GM23338 (cell line): ENCODE measurements around the gene FIG4.

ENCODE experiments used
- CREB1 ChIP-seq: fragments of 250-450 bp; sonication (Bioruptor Pico); IDR thresholded peaks from 2 replicates; pipeline ENCODE4 v1.5.0; 2020; ENCODE audit warnings: low read depth, mild to moderate bottlenecking, moderate library complexity
- CTCF ChIP-seq, 2 experiments: fragments of 200-600 bp in 1 of 2; sonication (generic) in 1 of 2; conservative IDR thresholded peaks; 2 replicates each; pipeline versions ENCODE4 v1.5.1 to v1.6.1; 2016 to 2017; ENCODE audit warnings: antibody characterized with exemption in 2 of 2, low read depth in 2 of 2, mild to moderate bottlenecking in 2 of 2, moderate library complexity in 1 of 2
- ETS1 ChIP-seq: IDR thresholded peaks from 2 replicates; pipeline ENCODE4 v1.6.1; 2016; ENCODE audit warnings: antibody characterized with exemption
- EZH2 ChIP-seq: fragments of 200-600 bp; sonication (generic); IDR thresholded peaks from one replicate; pipeline ENCODE4 v1.8.0; 2017; ENCODE audit warnings: antibody characterized with exemption, mild to moderate bottlenecking, low read depth; ENCODE audit not compliant: unreplicated experiment
- EZH2phosphoT487 ChIP-seq: fragments of 200-600 bp; sonication (generic); IDR thresholded peaks from one replicate; pipeline ENCODE4 v1.8.1; 2018; ENCODE audit warnings: antibody characterized with exemption; ENCODE audit not compliant: unreplicated experiment
- JUNB ChIP-seq: IDR thresholded peaks from one replicate; pipeline ENCODE4 v1.6.1; 2016; ENCODE audit warnings: antibody characterized with exemption; ENCODE audit not compliant: unreplicated experiment
- NANOG ChIP-seq: IDR thresholded peaks from 2 replicates; pipeline ENCODE4 v1.6.1; 2016; ENCODE audit warnings: antibody characterized with exemption, borderline replicate concordance
- POLR2AphosphoS5 ChIP-seq: IDR thresholded peaks from 2 replicates; pipeline ENCODE4 v1.6.1; 2016; ENCODE audit warnings: antibody characterized with exemption, low read depth
- REST ChIP-seq: IDR thresholded peaks from one replicate; pipeline ENCODE4 v1.6.1; 2018; ENCODE audit warnings: antibody characterized with exemption; ENCODE audit not compliant: unreplicated experiment
- STAT1 ChIP-seq: IDR thresholded peaks from one replicate; pipeline ENCODE4 v1.6.1; 2016; ENCODE audit warnings: antibody characterized with exemption; ENCODE audit not compliant: unreplicated experiment
- ZNF462 ChIP-seq: fragments of 250-450 bp; sonication (Bioruptor Pico); IDR thresholded peaks from 2 replicates; pipeline ENCODE4 v1.5.0; 2020; ENCODE audit warnings: mild to moderate bottlenecking, moderate library complexity

GRCh38 chr6:109808837-109809236, 117.7 kb downstream of the FIG4 start:
- TF ChIP-seq EZH2 (no peak), CTCF (conservative IDR thresholded peaks at IDR 0.05; ENCODE audit: low read depth in 2 of 2) (no peak), POLR2AphosphoS5 (no peak), CREB1 (CRISPR knock-in tag) (no peak), REST (no peak), STAT1 (no peak), EZH2phosphoT487 (no peak), JUNB (no peak), ZNF462 (CRISPR knock-in tag) (no peak), NANOG (no peak), ETS1 (no peak)
